Ishikawa (cell line): ENCODE measurements around the gene PTPRA.

Experiments
- CEBPB ChIP-seq: IDR thresholded peaks from 2 replicates; pipeline ENCODE4 v1.6.1; 2012
- CREB1 ChIP-seq: IDR thresholded peaks from 2 replicates; pipeline ENCODE4 v1.6.1; 2012; ENCODE audit warnings: low read depth
- EGR1 ChIP-seq: IDR thresholded peaks from 2 replicates; pipeline ENCODE4 v1.6.1; 2012
- EP300 ChIP-seq: IDR thresholded peaks from 2 replicates; pipeline ENCODE4 v1.6.1; 2012; ENCODE audit warnings: borderline replicate concordance
- FOXM1 ChIP-seq: IDR thresholded peaks from 2 replicates; pipeline ENCODE4 v1.6.1; 2012; ENCODE audit warnings: low read depth, borderline replicate concordance
- MAX ChIP-seq: IDR thresholded peaks from 2 replicates; pipeline ENCODE4 v1.6.1; 2012
- NFIC ChIP-seq: IDR thresholded peaks from 2 replicates; pipeline ENCODE4 v1.6.1; 2012
- RAD21 ChIP-seq: IDR thresholded peaks from 2 replicates; pipeline ENCODE4 v1.6.1; 2012; ENCODE audit warnings: low read depth
- REST ChIP-seq: IDR thresholded peaks from 2 replicates; pipeline ENCODE4 v1.6.1; 2012; ENCODE audit warnings: low read depth, mild to moderate bottlenecking
- TAF1 ChIP-seq: IDR thresholded peaks from 2 replicates; pipeline ENCODE4 v1.6.1; 2012; ENCODE audit warnings: low read depth, mild to moderate bottlenecking
- TCF12 ChIP-seq: IDR thresholded peaks from 2 replicates; pipeline ENCODE4 v1.6.1; 2012; ENCODE audit warnings: low read depth
- TEAD4 ChIP-seq: IDR thresholded peaks from 2 replicates; pipeline ENCODE4 v1.6.1; 2012
- USF1 ChIP-seq: IDR thresholded peaks from 2 replicates; pipeline ENCODE4 v1.6.1; 2012
- YY1 ChIP-seq: IDR thresholded peaks from 2 replicates; pipeline ENCODE4 v1.6.1; 2012; ENCODE audit warnings: low read depth
- ZBTB7A ChIP-seq: IDR thresholded peaks from 2 replicates; pipeline ENCODE4 v1.6.1; 2012; ENCODE audit warnings: low read depth

The PTPRA gene

GRCh38 chr20:2918096-2919049 is 45.1 kb downstream of the PTPRA start:
- TF ChIP-seq ZBTB7A (no peak), EP300 (no peak), RAD21 (no peak), CREB1 (no peak), FOXM1 (no peak), TCF12 (no peak), YY1 (no peak)

GRCh38 chr20:2919518-2920245 is 46.4 kb downstream of the PTPRA start:
- TF ChIP-seq RAD21: no peak
- TF ChIP-seq TAF1: no peak
- no peak for TF ChIP-seq EGR1
- no peak for TF ChIP-seq MAX
- no peak for TF ChIP-seq YY1
- no peak for TF ChIP-seq TCF12
- no peak for TF ChIP-seq REST

DNA sequence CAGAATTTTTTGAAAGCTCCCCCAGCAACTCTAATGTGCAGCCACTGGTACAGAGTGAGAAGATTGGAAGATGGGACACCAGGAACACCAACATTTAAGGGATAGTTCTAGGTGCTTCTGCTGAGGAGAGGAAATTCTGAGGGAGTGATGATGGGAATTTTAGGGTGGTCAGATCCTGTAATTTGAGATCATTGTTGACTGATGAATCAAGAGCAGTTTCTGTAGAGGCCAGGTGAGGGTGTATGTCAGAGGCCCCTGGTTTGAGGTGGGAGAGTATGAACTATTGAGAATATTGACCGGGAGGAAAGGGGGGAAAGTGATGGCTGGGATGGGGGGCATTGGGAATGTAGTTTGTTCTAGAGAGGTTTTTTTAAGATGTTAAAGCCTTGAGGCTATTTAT is 47.2 kb downstream of the PTPRA start:
- no peak for TF ChIP-seq TCF12
- TF ChIP-seq YY1: no peak

GRCh38 chr20:2921506-2921905 is 48.2 kb downstream of the PTPRA start:
- TF ChIP-seq FOXM1 (no peak), MAX (no peak), TAF1 (no peak), TEAD4 (no peak), CEBPB (no peak), EP300 (no peak), RAD21 (no peak), TCF12 (no peak), EGR1 (no peak), ZBTB7A (no peak), REST (no peak), CREB1 (no peak), NFIC (no peak)

- TF ChIP-seq CREB1 (no peak), TEAD4 (peak; percentile 38; the same call in 1 of the 2 replicates)
These were observed 49.7 kb downstream of the PTPRA start for GRCh38 chr20:2922957-2923356.

GRCh38 chr20:2930538-2930937 is 57.3 kb downstream of the PTPRA start:
- TF ChIP-seq CREB1 (no peak), FOXM1 (no peak), USF1 (no peak), TEAD4 (no peak), YY1 (no peak), EP300 (no peak), MAX (no peak), CEBPB (no peak), ZBTB7A (no peak), REST (no peak), RAD21 (no peak), EGR1 (no peak), TAF1 (no peak), NFIC (no peak), TCF12 (no peak)
